H1 (cell line): ENCODE results near the gene STAMBPL1. TPM values are rescaled to one million over a fixed set of nuclear protein-coding genes. Genes with fewer than 3 reads are reported as not detected.

ENCODE experiments used
- NANOG ChIP-seq: IDR thresholded peaks from 2 replicates; pipeline ENCODE4 v1.6.1; 2011; ENCODE audit warnings: low read length, low read depth, mild to moderate bottlenecking, inconsistent platforms; ENCODE audit not compliant: insufficient read depth, poor library complexity, severe bottlenecking
- POU5F1 ChIP-seq: IDR thresholded peaks from 2 replicates; pipeline ENCODE4 v1.6.1; 2011; ENCODE audit warnings: low read depth, mild to moderate bottlenecking, low read length, moderate library complexity
- USF2 ChIP-seq: IDR thresholded peaks from 2 replicates; pipeline ENCODE4 v1.6.1; 2011; ENCODE audit warnings: low read length, improper control_type of control experiment
- polyA plus RNA-seq, 7 experiments: library from polyadenylated mRNA; depleted of rRNA in 3 of 7; stranded (reverse) in 5 of 7; unstranded in 2 of 7; fragments of >200 nt in 5 of 7; fragments of 200-250 nt in 2 of 7; gene quantifications; 1 replicate in 5 of 7; 2 replicates in 1 of 7; 4 replicates in 1 of 7; pipeline versions ENCODE4 v1.2.1 to v1.2.3, GENCODE V29; 2011 to 2013; ENCODE audit warnings: missing spikeins in 2 of 7, mixed read lengths in 2 of 7
- total RNA-seq: library from RNA; stranded (reverse); fragmentation: NEBNext Ultra II Directional; extraction: Animal tissue kit (Norgen Biotek cat#: 25700); gene quantifications from 2 replicates; pipeline ENCODE4 v1.2.1, GENCODE V29; 2021

STAMBPL1 gene
- total and polyA plus RNA-seq, 2 of the 8 experiments (the other 6 are each of a cell fraction or from before 2014, with no cell fraction given), result 5.5 TPM

DNA sequence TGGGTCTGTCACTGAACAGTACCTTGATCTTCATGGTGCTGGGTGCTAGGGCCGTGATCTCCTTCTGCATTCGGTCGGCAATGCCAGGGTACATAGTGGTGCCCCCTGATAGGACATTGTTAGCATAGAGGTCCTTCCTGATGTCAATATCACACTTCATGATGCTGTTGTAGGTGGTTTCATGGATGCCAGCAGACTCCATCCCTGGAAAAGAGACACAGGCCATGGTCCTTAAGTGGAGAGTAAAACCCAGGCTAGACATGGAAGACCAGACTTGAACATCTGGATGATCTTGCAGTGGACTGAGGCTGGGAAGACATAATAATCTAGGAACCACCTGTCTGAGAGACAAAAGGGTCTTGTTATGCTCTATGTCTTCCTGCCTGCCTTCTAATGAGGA is 58.0 kb downstream of the STAMBPL1 start (continued):
- TF ChIP-seq NANOG, result no peak
- no peak for TF ChIP-seq POU5F1
- no peak for TF ChIP-seq USF2
- TF ChIP-seq, all 59 proteins: peak for 0
